Measurements from ENCODE around the gene SLC22A1.
A peak's percentile ranks its signal among the peaks of the same experiment; 100 is the strongest.

SLC22A1 gene

DNA sequence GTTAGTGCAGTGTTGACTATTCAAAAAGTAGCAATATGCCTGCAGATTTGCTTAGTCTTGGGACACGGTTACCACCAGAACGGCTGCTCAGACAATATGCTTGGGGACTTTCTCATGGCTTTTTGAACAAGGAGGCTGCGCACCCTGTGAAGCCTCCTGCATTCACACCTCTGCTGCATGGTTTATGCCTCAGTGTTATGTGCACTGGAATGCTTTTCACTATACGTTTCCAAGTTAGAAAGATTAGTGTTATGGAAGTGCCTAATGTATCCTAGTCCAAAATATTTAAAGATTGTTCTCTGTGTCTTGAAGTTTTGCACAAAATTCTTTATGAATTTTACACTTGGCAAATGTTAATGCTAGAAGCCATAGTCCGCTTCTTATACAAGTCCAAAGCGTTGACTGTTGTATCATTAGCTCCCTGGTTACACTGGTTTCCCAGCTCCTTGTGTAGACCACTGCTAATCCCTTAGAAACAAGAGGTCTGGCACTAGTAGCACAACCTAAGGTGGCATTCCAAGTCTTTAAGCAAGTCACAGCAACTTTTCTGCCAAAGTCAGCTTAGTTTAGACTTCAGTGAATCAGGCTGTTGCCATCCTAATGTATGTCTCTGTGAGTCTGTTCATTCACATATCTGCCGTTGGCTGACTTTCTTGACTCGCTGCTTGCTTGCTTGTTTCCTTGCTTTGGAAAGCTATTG is 26.3 kb upstream of the SLC22A1 start:
- no peaks in the 10 kb centered on the region for H3K9me3 ChIP-seq (ENCODE audit: control insufficient read depth, low read depth, low read length)
- H3K27me3 ChIP-seq (ENCODE audit: control insufficient read depth, insufficient read depth, low read length) = no peaks in the 10 kb centered on the region
- H3K27ac ChIP-seq (ENCODE audit: low read length) = no peak overlapping the region
- H3K4me1 ChIP-seq (ENCODE audit: control insufficient read depth, low read depth, low read length) = no peaks in the 10 kb centered on the region
- H3K4me3 ChIP-seq (ENCODE audit: low read length) = no peak overlapping the region
- no peak overlapping the region for H3K9ac ChIP-seq (ENCODE audit: low read length)
- H3K36me3 ChIP-seq (ENCODE audit: control insufficient read depth, low read depth, low read length) = peaks cover 75% of the 10 kb centered on the region

DNA sequence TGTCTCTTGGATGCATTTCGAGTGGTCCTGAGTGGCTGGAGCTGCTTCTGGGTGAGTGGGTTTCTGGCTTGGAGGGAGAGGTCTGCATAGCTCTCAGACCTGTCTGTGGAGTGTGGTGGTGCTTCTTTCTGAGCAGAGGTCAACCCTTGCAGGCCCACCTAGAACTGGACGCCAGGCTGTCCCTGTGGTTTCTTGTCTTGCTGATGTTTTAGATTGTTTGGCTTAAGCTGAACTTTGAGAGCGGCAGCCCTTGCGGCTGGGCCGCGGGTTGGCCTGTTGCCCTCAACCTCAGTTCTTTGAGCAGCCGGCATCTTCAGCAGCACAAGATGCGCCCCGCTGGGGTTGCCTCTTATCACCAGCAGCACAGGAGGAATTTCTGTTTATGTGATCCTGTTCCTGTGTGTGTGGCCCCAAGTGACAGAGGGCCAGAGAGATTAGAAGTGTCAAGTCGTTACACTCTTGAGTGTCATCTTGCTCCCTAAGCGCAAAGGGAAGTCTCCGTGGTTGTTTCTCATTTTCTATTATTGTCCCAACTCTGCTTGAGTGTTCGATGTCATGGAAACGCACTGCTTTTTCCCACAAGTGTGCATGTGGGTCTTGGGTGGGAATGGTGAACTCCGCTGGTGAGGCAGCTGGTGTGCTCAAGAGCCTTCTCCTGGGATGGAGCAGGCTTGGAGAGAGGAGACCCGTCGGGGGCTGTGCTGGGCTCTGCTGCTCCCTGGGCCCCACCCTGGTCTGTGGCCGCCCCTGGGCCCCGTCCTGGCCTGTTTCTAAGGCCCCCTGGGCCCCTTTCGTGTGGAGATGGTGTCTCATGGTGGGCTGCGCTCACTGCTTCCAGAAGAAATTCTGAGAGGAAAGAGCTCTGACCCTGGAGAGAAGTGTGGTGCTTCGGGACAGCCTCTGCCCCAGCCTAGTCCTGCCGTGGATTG is 20.1 kb upstream of the SLC22A1 start:
- Histone ChIP-seq H3K9me3 (ENCODE audit: control insufficient read depth, low read depth, low read length) (no peaks in the 10 kb centered on the region), H3K4me1 (ENCODE audit: control insufficient read depth, low read depth, low read length) (no peaks in the 10 kb centered on the region), H3K4me3 (ENCODE audit: low read length) (no peak overlapping the region), H3K9ac (ENCODE audit: low read length) (no peak overlapping the region), H3K27me3 (ENCODE audit: control insufficient read depth, insufficient read depth, low read length) (no peaks in the 10 kb centered on the region), H3K27ac (ENCODE audit: low read length) (no peak overlapping the region), H3K36me3 (ENCODE audit: control insufficient read depth, low read depth, low read length) (peaks cover 45% of the 10 kb centered on the region)

DNA sequence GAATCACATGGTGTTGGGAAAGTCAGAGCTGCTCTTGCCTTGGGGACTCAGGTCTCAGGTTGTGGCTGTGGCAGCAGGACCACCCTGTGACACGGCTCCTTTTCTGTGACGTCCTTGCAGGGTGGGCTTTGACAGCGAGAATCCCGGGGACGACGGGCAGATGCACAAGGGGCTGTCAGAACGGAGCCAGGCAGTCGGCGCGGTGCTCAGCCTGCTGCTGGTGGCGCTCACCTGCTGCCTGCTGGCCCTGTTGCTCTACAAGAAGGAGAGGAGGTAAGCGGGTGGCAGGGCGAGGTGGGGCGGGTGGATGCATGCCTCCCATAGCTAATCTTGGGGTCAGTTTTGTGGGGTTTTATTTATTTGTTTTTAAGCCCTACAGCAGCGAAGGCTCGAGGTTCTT is 19.2 kb upstream of the SLC22A1 start:
- no peak overlapping the region for H3K9ac ChIP-seq (ENCODE audit: low read length)
- H3K4me1 ChIP-seq (ENCODE audit: control insufficient read depth, low read depth, low read length) = no peaks in the 10 kb centered on the region
- H3K4me3 ChIP-seq (ENCODE audit: low read length) = no peak overlapping the region
- no peaks in the 10 kb centered on the region for H3K27me3 ChIP-seq (ENCODE audit: control insufficient read depth, insufficient read depth, low read length)
- no peaks in the 10 kb centered on the region for H3K9me3 ChIP-seq (ENCODE audit: control insufficient read depth, low read depth, low read length)
- peaks cover 39% of the 10 kb centered on the region for H3K36me3 ChIP-seq (ENCODE audit: control insufficient read depth, low read depth, low read length)
- no peak overlapping the region for H3K27ac ChIP-seq (ENCODE audit: low read length)

DNA sequence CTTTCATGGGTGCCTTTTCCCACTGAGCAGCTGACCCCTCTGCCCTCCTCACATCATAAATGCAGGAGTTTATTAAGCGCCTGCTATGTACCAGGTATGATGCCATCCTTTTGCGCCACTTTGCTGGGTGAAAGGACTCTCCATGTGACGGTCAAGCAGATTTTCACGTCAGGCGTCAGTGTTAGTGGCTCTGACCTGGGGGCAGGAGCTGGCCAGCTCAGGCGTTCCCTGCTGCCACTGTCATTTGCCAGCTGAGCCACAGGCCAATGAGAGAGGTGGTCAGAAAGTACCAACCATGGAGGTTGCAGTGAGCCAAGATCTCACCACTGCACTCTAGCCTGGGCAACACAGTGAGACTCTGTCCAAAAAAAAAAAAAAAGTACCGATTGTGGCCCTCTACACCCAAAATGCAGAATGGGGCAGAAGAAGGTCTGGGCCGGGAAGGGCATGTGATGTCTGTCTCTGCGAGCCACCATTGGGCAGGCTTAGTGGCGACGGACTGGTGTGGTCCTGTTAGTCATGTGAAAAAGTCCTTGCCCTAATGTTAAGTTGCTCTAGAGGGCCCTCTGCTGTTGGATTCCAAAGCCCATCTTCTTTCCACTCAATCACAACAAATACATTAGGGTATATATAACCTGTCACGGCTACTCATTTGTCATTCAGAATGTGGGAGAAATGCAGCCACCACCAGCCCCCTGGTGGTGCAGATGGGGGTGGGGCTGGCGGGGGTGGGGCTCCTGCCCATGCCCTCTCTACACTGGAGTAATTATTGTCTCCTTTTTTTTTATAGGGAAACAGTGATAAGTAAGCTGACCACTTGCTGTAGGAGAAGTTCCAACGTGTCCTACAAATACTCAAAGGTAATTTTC is 18.4 kb upstream of the SLC22A1 start:
- Histone ChIP-seq H3K4me3 (ENCODE audit: low read length) (no peak overlapping the region), H3K36me3 (ENCODE audit: control insufficient read depth, low read depth, low read length) (peaks cover 31% of the 10 kb centered on the region), H3K9me3 (ENCODE audit: control insufficient read depth, low read depth, low read length) (no peaks in the 10 kb centered on the region), H3K9ac (ENCODE audit: low read length) (no peak overlapping the region), H3K4me1 (ENCODE audit: control insufficient read depth, low read depth, low read length) (no peaks in the 10 kb centered on the region), H3K27me3 (ENCODE audit: control insufficient read depth, insufficient read depth, low read length) (no peaks in the 10 kb centered on the region), H3K27ac (ENCODE audit: low read length) (no peak overlapping the region)

DNA sequence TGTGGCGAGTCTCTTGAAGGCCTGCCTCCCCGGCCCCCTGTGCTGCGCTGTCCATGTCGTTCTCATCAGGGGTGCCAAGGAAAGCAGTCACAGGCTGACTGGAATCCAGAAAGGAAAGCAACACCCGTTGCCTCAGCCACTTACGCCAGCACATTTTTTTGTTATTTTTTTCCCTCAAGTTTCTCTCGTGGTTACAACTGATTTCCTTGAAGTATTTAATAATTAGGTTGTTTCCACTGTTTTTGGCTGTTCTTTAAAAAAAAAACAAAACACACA is 17.9 kb upstream of the SLC22A1 start:
- H3K27me3 ChIP-seq (ENCODE audit: control insufficient read depth, insufficient read depth, low read length) = no peaks in the 10 kb centered on the region
- H3K9me3 ChIP-seq (ENCODE audit: control insufficient read depth, low read depth, low read length) = no peaks in the 10 kb centered on the region
- H3K36me3 ChIP-seq (ENCODE audit: control insufficient read depth, low read depth, low read length) = peaks cover 26% of the 10 kb centered on the region
- H3K4me3 ChIP-seq (ENCODE audit: low read length) = no peak overlapping the region
- no peak overlapping the region for H3K27ac ChIP-seq (ENCODE audit: low read length)
- H3K9ac ChIP-seq (ENCODE audit: low read length) = no peak overlapping the region
- no peaks in the 10 kb centered on the region for H3K4me1 ChIP-seq (ENCODE audit: control insufficient read depth, low read depth, low read length)

DNA sequence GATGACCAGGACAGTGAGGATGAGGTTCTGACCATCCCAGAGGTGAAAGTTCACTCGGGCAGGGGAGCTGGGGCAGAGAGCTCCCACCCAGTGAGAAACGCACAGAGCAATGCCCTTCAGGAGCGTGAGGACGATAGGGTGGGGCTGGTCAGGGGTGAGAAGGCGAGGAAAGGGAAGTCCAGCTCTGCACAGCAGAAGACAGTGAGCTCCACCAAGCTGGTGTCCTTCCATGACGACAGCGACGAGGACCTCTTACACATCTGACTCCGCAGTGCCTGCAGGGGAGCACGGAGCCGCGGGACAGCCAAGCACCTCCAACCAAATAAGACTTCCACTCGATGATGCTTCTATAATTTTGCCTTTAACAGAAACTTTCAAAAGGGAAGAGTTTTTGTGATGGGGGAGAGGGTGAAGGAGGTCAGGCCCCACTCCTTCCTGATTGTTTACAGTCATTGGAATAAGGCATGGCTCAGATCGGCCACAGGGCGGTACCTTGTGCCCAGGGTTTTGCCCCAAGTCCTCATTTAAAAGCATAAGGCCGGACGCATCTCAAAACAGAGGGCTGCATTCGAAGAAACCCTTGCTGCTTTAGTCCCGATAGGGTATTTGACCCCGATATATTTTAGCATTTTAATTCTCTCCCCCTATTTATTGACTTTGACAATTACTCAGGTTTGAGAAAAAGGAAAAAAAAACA is 16.6 kb upstream of the SLC22A1 start:
- H3K27ac ChIP-seq (ENCODE audit: low read length) = no peak overlapping the region
- H3K4me3 ChIP-seq (ENCODE audit: low read length) = no peak overlapping the region
- H3K9ac ChIP-seq (ENCODE audit: low read length) = no peak overlapping the region
- peaks cover 23% of the 10 kb centered on the region for H3K36me3 ChIP-seq (ENCODE audit: control insufficient read depth, low read depth, low read length)
- no peaks in the 10 kb centered on the region for H3K4me1 ChIP-seq (ENCODE audit: control insufficient read depth, low read depth, low read length)
- H3K9me3 ChIP-seq (ENCODE audit: control insufficient read depth, low read depth, low read length) = no peaks in the 10 kb centered on the region
- no peaks in the 10 kb centered on the region for H3K27me3 ChIP-seq (ENCODE audit: control insufficient read depth, insufficient read depth, low read length)

DNA sequence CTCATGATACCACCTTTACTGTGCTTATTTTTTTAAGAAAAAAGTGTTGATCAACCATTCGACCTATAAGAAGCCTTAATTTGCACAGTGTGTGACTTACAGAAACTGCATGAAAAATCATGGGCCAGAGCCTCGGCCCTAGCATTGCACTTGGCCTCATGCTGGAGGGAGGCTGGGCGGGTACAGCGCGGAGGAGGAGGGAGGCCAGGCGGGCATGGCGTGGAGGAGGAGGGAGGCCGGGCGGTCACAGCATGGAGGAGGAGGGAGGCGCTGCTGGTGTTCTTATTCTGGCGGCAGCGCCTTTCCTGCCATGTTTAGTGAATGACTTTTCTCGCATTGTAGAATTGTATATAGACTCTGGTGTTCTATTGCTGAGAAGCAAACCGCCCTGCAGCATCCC is 15.6 kb upstream of the SLC22A1 start:
- no peaks in the 10 kb centered on the region for H3K4me1 ChIP-seq (ENCODE audit: control insufficient read depth, low read depth, low read length)

DNA sequence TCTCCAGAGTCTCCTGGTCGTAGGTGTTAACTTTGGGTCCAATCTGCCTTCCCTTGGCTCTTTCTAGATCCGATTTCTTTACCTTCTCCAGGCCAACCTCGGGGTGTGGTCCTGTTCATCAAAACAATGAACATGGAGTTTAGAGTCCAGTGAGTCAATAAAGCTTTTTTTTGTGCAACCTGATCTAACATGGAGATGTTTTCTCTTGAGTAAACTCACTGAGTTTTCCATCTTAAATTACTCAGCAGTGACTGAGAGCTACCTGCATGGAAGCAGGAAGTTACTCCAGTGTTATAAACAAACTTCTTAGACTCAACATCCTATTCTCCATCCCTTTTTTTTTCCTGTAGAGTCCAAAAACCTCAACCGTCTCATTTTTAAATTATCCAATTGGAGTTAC is 14.9 kb upstream of the SLC22A1 start:
- no peak overlapping the region for H3K27ac ChIP-seq (ENCODE audit: low read length)
- H3K4me1 ChIP-seq (ENCODE audit: control insufficient read depth, low read depth, low read length) = no peaks in the 10 kb centered on the region
- no peak overlapping the region for H3K9ac ChIP-seq (ENCODE audit: low read length)
- H3K9me3 ChIP-seq (ENCODE audit: control insufficient read depth, low read depth, low read length) = no peaks in the 10 kb centered on the region
- no peak overlapping the region for H3K4me3 ChIP-seq (ENCODE audit: low read length)
- H3K27me3 ChIP-seq (ENCODE audit: control insufficient read depth, insufficient read depth, low read length) = no peaks in the 10 kb centered on the region
- peaks cover 23% of the 10 kb centered on the region for H3K36me3 ChIP-seq (ENCODE audit: control insufficient read depth, low read depth, low read length)

More for the DNA sequence above, 15.6 kb upstream of the SLC22A1 start:
- Histone ChIP-seq H3K9ac (ENCODE audit: low read length) (no peak overlapping the region), H3K9me3 (ENCODE audit: control insufficient read depth, low read depth, low read length) (no peaks in the 10 kb centered on the region), H3K36me3 (ENCODE audit: control insufficient read depth, low read depth, low read length) (peaks cover 23% of the 10 kb centered on the region), H3K27me3 (ENCODE audit: control insufficient read depth, insufficient read depth, low read length) (no peaks in the 10 kb centered on the region), H3K27ac (ENCODE audit: low read length) (no peak overlapping the region), H3K4me3 (ENCODE audit: low read length) (no peak overlapping the region)

DNA sequence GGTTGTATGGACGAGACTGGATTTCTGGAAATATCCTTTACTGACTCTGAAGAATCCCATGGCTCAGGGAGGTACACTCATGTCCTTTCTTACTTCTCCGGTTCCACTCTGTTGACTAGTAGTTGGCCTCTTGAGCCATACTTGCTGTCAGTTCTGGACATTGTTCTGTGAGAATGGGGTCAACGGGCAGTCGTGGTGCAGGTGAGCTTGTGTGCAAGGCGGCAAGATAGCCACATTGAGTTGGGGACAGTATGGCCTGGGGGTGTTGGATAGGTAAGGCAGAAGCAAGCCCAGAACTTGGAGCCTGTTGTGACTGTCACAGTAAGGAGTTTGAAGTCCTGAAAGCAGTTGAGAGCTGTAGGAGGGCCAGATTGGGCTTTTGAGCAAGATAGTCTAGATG is 13.5 kb upstream of the SLC22A1 start:
- no peak overlapping the region for H3K27ac ChIP-seq (ENCODE audit: low read length)
- H3K9ac ChIP-seq (ENCODE audit: low read length) = no peak overlapping the region
- H3K9me3 ChIP-seq (ENCODE audit: control insufficient read depth, low read depth, low read length) = no peaks in the 10 kb centered on the region
- H3K4me3 ChIP-seq (ENCODE audit: low read length) = no peak overlapping the region
- H3K4me1 ChIP-seq (ENCODE audit: control insufficient read depth, low read depth, low read length) = peaks cover 4% of the 10 kb centered on the region
- H3K27me3 ChIP-seq (ENCODE audit: control insufficient read depth, insufficient read depth, low read length) = no peaks in the 10 kb centered on the region
- peaks cover 23% of the 10 kb centered on the region for H3K36me3 ChIP-seq (ENCODE audit: control insufficient read depth, low read depth, low read length)

DNA sequence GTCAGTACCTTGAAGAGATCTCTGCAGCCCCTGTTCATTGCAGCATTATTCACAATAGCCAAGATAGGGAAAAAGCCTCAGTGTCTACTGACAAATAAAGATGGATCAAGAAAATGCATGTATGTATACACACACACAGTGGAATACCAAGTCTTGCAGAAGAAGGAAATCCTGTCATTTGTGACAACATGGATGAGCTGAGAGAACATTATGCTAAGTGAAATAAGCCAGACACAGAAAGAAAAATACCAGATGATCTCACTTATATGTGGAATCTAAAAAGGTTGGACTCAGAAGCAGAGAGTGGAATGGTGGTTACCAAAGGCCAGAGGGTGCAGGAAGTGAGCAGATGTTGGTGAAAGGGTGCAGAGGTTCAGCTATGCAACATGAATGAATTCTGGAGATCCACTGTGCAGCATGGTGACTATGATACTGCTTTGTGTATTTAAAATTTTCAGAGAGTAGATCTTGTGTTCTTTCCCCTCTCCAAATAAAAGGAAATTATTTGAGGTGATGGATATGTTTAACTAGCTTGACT is 11.0 kb upstream of the SLC22A1 start:
- Histone ChIP-seq H3K27me3 (ENCODE audit: control insufficient read depth, insufficient read depth, low read length) (no peaks in the 10 kb centered on the region), H3K9me3 (ENCODE audit: control insufficient read depth, low read depth, low read length) (no peaks in the 10 kb centered on the region), H3K4me1 (ENCODE audit: control insufficient read depth, low read depth, low read length) (peaks cover 4% of the 10 kb centered on the region), H3K27ac (ENCODE audit: low read length) (no peak overlapping the region), H3K9ac (ENCODE audit: low read length) (no peak overlapping the region), H3K36me3 (ENCODE audit: control insufficient read depth, low read depth, low read length) (peaks cover 2% of the 10 kb centered on the region), H3K4me3 (ENCODE audit: low read length) (no peak overlapping the region)

DNA sequence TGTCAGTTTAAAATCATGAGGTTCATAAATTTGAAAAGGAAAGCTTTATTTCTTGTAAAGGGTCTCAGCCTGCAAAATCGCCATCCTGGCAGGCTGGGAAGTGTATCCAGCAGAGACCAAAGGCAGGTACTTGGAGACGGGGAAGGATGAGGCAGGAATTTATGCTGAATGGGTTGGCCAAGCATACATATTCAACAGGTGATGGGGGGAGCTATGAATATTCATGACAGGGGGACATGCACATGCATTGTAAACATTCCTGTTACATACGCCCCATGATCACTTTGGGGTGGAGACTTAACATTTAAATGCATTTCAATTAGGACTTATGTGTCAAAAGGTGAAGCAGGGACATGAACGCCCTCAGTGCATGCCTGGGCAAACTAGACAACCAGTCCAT is 9.8 kb upstream of the SLC22A1 start:
- Histone ChIP-seq H3K9me3 (ENCODE audit: control insufficient read depth, low read depth, low read length) (no peaks in the 10 kb centered on the region), H3K9ac (ENCODE audit: low read length) (no peak overlapping the region), H3K4me1 (ENCODE audit: control insufficient read depth, low read depth, low read length) (peaks cover 4% of the 10 kb centered on the region), H3K4me3 (ENCODE audit: low read length) (no peak overlapping the region), H3K36me3 (ENCODE audit: control insufficient read depth, low read depth, low read length) (no peaks in the 10 kb centered on the region), H3K27me3 (ENCODE audit: control insufficient read depth, insufficient read depth, low read length) (no peaks in the 10 kb centered on the region), H3K27ac (ENCODE audit: low read length) (peak overlapping the region; percentile 27)
